ENCODE measurements around the gene MOXD1.

The MOXD1 gene

GRCh38 chr6:132380358-132381029 is 20.8 kb downstream of the MOXD1 start:
- DNase-seq (ENCODE audit: low read depth in 2 of 2): no peak
- TF ChIP-seq, protein P1, sequence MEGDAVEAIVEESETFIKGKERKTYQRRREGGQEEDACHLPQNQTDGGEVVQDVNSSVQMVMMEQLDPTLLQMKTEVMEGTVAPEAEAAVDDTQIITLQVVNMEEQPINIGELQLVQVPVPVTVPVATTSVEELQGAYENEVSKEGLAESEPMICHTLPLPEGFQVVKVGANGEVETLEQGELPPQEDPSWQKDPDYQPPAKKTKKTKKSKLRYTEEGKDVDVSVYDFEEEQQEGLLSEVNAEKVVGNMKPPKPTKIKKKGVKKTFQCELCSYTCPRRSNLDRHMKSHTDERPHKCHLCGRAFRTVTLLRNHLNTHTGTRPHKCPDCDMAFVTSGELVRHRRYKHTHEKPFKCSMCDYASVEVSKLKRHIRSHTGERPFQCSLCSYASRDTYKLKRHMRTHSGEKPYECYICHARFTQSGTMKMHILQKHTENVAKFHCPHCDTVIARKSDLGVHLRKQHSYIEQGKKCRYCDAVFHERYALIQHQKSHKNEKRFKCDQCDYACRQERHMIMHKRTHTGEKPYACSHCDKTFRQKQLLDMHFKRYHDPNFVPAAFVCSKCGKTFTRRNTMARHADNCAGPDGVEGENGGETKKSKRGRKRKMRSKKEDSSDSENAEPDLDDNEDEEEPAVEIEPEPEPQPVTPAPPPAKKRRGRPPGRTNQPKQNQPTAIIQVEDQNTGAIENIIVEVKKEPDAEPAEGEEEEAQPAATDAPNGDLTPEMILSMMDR (IDR thresholded peaks at IDR 0.05; ENCODE audit: low read depth, low read length): no peak
- no peak overlapping the region for H3K4me3 ChIP-seq (replicated peaks in 1 of 2; ENCODE audit: low read depth in 2 of 2, low read length in 2 of 2)

DNA sequence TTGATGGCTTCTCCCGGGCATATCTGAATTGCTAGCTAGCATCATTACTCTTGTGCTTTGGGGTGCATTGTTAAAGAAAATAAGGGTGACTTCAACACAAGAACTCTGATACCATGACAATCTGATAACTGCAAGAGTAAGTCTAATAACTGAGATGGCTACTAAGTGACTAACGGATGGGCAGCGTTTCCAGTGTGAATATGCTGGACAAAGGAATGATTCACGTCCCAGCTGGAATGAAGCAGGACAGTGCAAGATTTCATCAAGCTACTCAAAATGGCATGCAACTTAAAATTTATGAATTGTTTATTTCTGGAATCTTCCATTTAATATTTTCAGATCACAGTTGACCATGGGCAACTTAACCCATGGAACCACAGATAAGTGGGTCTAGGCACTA is 31.7 kb downstream of the MOXD1 start:
- H3K4me3 ChIP-seq (replicated peaks in 1 of 2; ENCODE audit: low read depth in 2 of 2, low read length in 2 of 2): peak overlapping the region in 1 of 2 donors; percentile 18
- peak; percentile 60 to 92 for DNase-seq (ENCODE audit: low read depth in 2 of 2)
- TF ChIP-seq, protein P1 (IDR thresholded peaks at IDR 0.05; ENCODE audit: low read depth, low read length): no peak

- TF ChIP-seq, protein P1 (IDR thresholded peaks at IDR 0.05; ENCODE audit: low read depth, low read length): no peak
- peak in 1 of 2 donors; percentile 17 for DNase-seq (ENCODE audit: low read depth in 2 of 2)
- H3K4me3 ChIP-seq (replicated peaks in 1 of 2; ENCODE audit: low read depth in 2 of 2, low read length in 2 of 2): no peak overlapping the region
Observed at GRCh38 chr6:132368916-132369481, 32.3 kb downstream of the MOXD1 start.

- TF ChIP-seq, protein P1 (IDR thresholded peaks at IDR 0.05; ENCODE audit: low read depth, low read length): no peak
- H3K4me3 ChIP-seq (replicated peaks in 1 of 2; ENCODE audit: low read depth in 2 of 2, low read length in 2 of 2): no peak overlapping the region
- DNase-seq (ENCODE audit: low read depth in 2 of 2): peak in 1 of 2 donors; percentile 61
Observed at GRCh38 chr6:132365281-132365907, 35.9 kb downstream of the MOXD1 start.

- TF ChIP-seq, protein P1 (IDR thresholded peaks at IDR 0.05; ENCODE audit: low read depth, low read length): no peak
- peak; percentile 33 to 71 for DNase-seq (ENCODE audit: low read depth in 2 of 2)
- no peak overlapping the region for H3K4me3 ChIP-seq (replicated peaks in 1 of 2; ENCODE audit: low read depth in 2 of 2, low read length in 2 of 2)
Observed at GRCh38 chr6:132364306-132365074, 36.8 kb downstream of the MOXD1 start.

DNA sequence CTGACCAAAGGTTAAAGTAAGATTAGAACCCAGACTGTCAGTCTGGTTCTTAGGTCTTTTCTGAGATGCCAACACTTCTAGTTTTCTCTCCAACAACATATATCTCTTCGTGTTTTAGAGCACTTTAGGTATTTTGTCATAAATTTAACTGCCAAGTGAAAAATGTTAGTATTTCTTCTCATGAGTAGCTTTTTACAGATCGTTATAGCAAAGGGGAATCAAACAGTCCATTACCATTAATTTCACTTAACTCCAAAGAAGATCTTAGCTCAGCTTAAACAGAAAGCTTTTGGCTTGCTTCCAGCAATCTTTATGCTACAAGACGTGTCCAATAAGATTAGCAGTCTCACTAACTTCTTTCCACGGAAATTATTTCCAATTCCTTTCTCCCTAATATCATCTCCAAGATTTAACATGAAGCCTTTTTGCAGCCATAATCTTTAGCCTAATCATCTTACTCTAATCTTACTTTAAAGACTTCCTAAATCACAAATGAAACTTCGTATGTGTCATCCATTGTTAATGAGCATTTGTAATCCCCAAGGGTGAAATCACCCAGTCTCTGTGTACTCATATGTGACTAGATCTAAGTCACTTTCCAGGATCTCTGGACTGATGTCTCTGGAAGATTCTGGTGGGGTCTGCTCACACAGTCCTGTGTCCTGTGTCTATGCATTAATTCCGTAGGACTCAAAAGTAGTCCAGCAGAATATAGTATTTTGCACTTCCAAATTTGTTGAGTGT is 38.7 kb downstream of the MOXD1 start:
- TF ChIP-seq, protein P1 (IDR thresholded peaks at IDR 0.05; ENCODE audit: low read depth, low read length): no peak
- H3K4me3 ChIP-seq (replicated peaks in 1 of 2; ENCODE audit: low read depth in 2 of 2, low read length in 2 of 2): no peak overlapping the region
- peak; percentile 28 to 39 for DNase-seq (ENCODE audit: low read depth in 2 of 2)
